GM19463 (cell line): ENCODE results near the gene ARL9.

Source experiments
- ATAC-seq: cut with Tn5 transposase; IDR thresholded peaks from one replicate; pipeline ENCODE4 v1.9.1; 2021; ENCODE audit warnings: mild to moderate bottlenecking, moderate library complexity; ENCODE audit not compliant: unreplicated experiment

The ARL9 gene

DNA sequence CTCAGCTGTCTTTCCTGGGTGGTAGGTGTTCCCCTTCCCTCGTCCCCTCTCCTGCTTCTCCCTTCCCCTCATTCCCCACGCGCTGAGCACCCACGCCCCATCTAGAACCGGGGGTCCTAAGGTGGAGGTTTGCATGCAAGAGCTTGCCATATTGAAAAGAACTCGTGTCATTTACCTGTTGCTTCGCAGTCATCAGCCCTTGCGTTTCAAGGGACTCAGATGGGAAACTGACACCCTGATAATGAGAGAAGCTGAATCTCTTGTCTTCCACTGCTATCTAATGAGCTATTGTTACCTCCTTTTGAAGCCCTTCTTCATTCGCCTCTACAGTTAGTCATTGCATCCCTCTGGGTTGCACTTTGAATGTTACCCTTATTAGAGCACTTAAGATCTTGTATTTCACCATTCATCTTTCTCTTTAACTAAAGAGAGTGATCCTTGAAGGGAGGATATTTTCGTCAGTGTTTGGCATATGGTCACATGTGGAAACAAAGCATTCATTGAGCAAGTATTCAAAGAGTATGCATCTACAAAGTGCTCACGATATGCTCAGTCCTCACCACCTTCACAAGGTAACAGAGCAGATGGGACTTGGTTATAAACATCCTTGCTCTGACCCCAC lies 25.7 kb downstream of the ARL9 start:
- ATAC-seq, result no peak

DNA sequence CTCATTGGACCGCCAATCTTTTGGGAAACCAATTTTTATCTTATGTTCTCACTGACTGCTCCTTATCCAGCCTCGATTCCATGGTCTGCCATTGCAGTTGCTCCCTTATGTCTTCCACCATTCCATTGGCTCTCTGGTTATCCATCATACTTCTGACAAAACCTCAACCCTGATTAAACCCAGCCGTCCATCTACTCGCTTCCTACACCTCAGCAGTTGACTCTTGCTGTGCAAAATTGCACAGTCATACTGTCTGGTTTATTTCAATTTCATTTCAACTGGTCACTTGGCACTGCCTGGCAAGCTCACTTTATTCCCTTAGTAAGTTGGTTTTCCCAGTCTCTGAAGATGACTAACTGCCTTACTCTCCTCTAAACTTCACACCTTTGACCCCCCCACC lies 26.2 kb downstream of the ARL9 start:
- ATAC-seq, result no peak

- no peak for ATAC-seq
Measured at GRCh38 chr4:56532239-56532638, 26.6 kb downstream of the ARL9 start.

GRCh38 chr4:56535915-56536314 lies 30.3 kb downstream of the ARL9 start:
- ATAC-seq, result no peak

- no peak for ATAC-seq
Measured at GRCh38 chr4:56537147-56537546, 31.6 kb downstream of the ARL9 start.

DNA sequence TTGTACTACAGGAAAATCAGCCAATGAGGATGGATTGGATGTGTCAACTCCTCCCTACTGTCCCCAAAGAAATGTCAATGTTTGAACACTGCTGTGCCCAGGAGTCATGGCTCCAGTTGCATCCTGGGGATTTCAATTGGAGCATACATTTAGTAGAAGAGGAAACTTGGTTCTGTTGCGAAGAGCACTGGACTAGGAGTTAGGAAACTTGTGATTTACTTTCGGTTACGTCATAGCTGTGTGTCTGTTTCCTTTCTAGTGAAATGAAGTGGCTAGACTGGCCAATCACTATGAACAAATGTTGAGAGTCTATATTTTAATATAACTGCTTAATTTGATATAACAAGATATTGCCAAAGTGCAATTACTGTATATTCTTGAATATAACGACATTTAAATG lies 35.2 kb downstream of the ARL9 start:
- ATAC-seq, result no peak

DNA sequence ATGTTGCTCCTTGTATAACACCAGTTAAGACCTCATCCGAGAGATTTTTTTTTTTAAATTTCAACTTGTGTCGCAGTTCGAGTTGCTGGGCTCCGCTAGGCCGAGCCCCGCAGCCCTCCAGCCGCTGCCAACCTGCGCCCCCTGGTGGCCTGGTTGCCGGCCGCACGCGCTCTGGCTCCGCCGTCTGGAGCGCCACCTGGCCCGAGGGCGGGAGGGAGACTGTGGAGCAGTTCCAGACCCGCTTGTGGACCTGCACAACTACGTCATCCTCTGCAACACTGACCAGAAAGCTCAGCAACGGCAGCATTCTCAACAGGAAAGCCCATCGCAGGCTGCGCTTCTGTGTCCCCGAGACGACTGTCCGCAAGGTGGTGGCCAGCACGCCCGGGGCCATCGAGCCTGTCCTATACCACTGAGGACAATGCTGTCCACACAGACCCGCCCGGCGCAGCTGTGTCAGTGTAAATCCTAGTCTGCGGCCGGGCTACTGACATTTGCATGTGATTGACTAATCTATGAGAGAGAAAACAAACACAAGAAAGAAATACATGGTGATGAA lies 39.1 kb downstream of the ARL9 start:
- peak; percentile 99 for ATAC-seq

DNA sequence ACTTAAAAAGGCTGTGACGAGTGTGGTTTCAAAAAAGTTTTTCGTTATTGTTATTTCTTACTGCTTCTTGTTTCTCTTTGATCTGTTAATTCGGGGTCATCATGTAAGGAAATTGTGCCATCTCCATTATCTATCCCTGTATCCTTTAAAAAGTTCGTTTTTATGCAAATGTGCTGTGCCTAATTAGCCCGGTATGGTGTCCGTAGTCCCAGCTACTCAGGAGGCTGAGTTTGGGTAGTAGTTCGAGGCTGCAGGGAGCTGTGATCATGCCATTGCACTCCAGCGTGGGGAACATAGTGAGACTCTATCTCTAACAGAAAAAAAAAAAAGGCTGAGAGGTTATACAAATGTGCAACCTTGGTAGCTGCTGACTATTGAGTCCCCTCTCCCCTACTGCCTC lies 45.1 kb downstream of the ARL9 start:
- no peak for ATAC-seq

DNA sequence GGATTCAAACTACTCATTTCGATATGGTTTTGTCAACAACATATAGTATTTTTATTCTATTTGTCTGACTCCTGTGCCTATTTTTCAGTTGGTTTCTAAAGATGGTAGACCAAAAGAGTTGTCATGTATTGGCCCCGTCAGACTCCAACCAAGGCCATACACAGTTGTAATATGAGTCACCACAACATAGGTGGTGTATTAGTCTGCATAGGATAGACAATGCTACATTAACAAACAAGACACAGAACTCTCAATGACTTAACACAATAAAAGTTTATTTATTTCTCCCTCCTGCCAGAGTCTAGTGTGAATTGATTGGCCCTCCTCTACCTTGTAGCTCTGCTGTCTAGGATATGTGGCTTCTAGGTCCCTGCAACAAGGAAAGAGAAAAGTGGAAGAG lies 45.9 kb downstream of the ARL9 start:
- no peak for ATAC-seq

DNA sequence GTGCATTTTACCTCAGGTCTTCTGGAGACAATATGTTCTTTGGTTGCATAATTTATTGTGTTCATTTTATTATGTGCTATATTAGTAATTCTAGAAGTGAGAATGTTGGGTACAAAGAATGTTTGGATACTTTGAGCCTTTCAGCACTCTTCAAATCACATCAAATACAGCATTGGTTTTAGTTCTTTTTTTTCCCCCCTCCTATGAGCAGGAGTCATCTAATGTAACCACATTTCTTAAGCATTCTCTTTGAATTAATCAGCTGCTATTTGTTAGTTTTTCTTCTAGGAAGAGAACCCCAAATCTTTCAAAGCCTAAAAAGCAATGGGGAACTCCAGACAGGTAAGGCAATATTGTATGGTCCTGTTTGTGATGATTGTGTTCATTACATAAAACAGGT lies 46.7 kb downstream of the ARL9 start:
- no peak for ATAC-seq

- no peak for ATAC-seq
Measured at GRCh38 chr4:56570041-56570440, 64.5 kb downstream of the ARL9 start.
